ENCODE data around the gene CCT8.

CCT8 gene

GRCh38 chr21:29033871-29034270 is 39.6 kb downstream of the CCT8 start:
- no peak overlapping the region for H3K4me3 ChIP-seq (ENCODE audit: low read depth, low read length)
- no peak for TF ChIP-seq CTCF (IDR thresholded peaks at IDR 0.05; ENCODE audit: low read depth, low read length)

GRCh38 chr21:29033301-29033700 is 40.1 kb downstream of the CCT8 start:
- TF ChIP-seq CTCF (IDR thresholded peaks at IDR 0.05; ENCODE audit: low read depth, low read length), result no peak
- H3K4me3 ChIP-seq (ENCODE audit: low read depth, low read length), result no peak overlapping the region

- no peak overlapping the region for H3K4me3 ChIP-seq (ENCODE audit: low read depth, low read length)
- TF ChIP-seq CTCF (IDR thresholded peaks at IDR 0.05; ENCODE audit: low read depth, low read length), result no peak
Observed at GRCh38 chr21:29030909-29031308, 42.5 kb downstream of the CCT8 start.

- no peak for TF ChIP-seq CTCF (IDR thresholded peaks at IDR 0.05; ENCODE audit: low read depth, low read length)
- H3K4me3 ChIP-seq (ENCODE audit: low read depth, low read length), result no peak overlapping the region
Observed at GRCh38 chr21:29029524-29029923, 43.9 kb downstream of the CCT8 start.

- peak overlapping the region; percentile 80 for H3K4me3 ChIP-seq (ENCODE audit: low read depth, low read length)
- TF ChIP-seq CTCF (IDR thresholded peaks at IDR 0.05; ENCODE audit: low read depth, low read length), result no peak
Observed at GRCh38 chr21:29025328-29025713, 48.1 kb downstream of the CCT8 start.

GRCh38 chr21:29024474-29025327 is 48.7 kb downstream of the CCT8 start, which contains the start of gene USP16:
TSS of gene USP16 (plus strand) at chr21:29024668. CDS start at chr21:29027914, 3,246 bp downstream.
- TF ChIP-seq CTCF (IDR thresholded peaks at IDR 0.05; ENCODE audit: low read depth, low read length), result no peak
- peak within 1 kb of the TSS; percentile 80 for H3K4me3 ChIP-seq (ENCODE audit: low read depth, low read length)

GRCh38 chr21:29022166-29022565 is 51.3 kb downstream of the CCT8 start:
- no peak for TF ChIP-seq CTCF (IDR thresholded peaks at IDR 0.05; ENCODE audit: low read depth, low read length)
- H3K4me3 ChIP-seq (ENCODE audit: low read depth, low read length), result no peak overlapping the region

Measured in WI38 (cell line).